Lower lobe of right lung (tissue), 2 donors: ENCODE results near the gene LSM2. TPM values are rescaled to one million over a fixed set of nuclear protein-coding genes. Genes with fewer than 3 reads are reported as not detected.
"Not testable (repeated sequence)": the region's sequence is repeated elsewhere in the genome, so short reads cannot be mapped to it uniquely, and the experiment has no call there.

Experiments
- ATAC-seq, 2 donors: fragments of 200-7000 bp; cut with Tn5 transposase; one replicate each; pipeline ENCODE4 v1.9.1; 2020 to 2022; ENCODE audit warnings: mild to moderate bottlenecking in 2 of 2, moderate library complexity in 2 of 2
- DNase-seq: peaks from one replicate; pipeline ENCODE4 v3.0.0-alpha.2; 2020
- H3K27ac ChIP-seq: fragments of 200-600 bp; one replicate; pipeline ENCODE4 v1.8.0; 2022
- H3K27me3 ChIP-seq: fragments of 200-600 bp; one replicate; pipeline ENCODE4 v1.8.0; 2022; ENCODE audit warnings: low read depth
- H3K36me3 ChIP-seq: fragments of 200-600 bp; one replicate; pipeline ENCODE4 v1.8.0; 2022; ENCODE audit warnings: mild to moderate bottlenecking
- H3K4me1 ChIP-seq: fragments of 200-600 bp; one replicate; pipeline ENCODE4 v1.8.0; 2022
- H3K4me3 ChIP-seq: fragments of 200-600 bp; one replicate; pipeline ENCODE4 v1.8.0; 2022; ENCODE audit warnings: mild to moderate bottlenecking
- H3K9me3 ChIP-seq: fragments of 200-600 bp; one replicate; pipeline ENCODE4 v1.8.0; 2022
- intact Hi-C: fragments of 100-400 bp; cut with DNase I; formaldehyde crosslinking; loops from one replicate; pipeline ENCODE4 v1.11.0; 2022
- total RNA-seq: library from RNA; stranded (reverse); fragmentation: NEBNext Ultra II Directional; extraction: Animal tissue kit (Norgen Biotek cat#: 25700); gene quantifications from one replicate; pipeline ENCODE4 v1.2.1, GENCODE V29; 2021
- TF ChIP-seq, protein P1 (sequence below): fragments of 200-600 bp; IDR thresholded peaks from one replicate; pipeline ENCODE4 v1.8.0; 2022; ENCODE audit warnings: antibody characterized with exemption, mild to moderate bottlenecking
- donor health status: DM: no; HTN: yes; CAD: no; lungs with severe emphysema.

LSM2 gene
- total RNA-seq, 1 donor from 2014 or later = 30.5 TPM

DNA sequence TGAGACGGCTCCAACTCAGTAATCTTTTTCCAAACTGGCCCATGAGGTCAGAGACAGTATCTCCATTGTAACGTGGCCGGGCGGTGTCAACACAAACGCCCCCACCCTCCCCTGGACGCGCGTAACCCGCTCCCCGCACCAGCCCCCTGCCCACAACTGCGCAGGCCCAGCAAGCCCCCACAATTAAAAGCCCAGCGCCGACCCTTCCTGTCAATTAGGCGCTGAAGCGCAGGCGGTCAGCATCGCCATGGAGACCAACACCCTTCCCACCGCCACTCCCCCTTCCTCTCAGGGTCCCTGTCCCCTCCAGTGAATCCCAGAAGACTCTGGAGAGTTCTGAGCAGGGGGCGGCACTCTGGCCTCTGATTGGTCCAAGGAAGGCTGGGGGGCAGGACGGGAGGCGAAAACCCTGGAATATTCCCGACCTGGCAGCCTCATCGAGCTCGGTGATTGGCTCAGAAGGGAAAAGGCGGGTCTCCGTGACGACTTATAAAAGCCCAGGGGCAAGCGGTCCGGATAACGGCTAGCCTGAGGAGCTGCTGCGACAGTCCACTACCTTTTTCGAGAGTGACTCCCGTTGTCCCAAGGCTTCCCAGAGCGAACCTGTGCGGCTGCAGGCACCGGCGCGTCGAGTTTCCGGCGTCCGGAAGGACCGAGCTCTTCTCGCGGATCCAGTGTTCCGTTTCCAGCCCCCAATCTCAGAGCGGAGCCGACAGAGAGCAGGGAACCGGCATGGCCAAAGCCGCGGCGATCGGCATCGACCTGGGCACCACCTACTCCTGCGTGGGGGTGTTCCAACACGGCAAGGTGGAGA lies 8.5 kb upstream of the LSM2 start, which contains the start of the genes HSPA1A and HSPA1L:
TSS of gene HSPA1A (plus strand) at position 519 of the 814 bp plus-strand sequence. CDS start at position 733, 214 bp downstream.
TSS of gene HSPA1L (minus strand) at position 259 of the 814 bp plus-strand sequence. CDS start 3,311 bp downstream, outside the sequence.
- H3K4me1 ChIP-seq = peaks cover 28% of the 10 kb centered on the region
- H3K27me3 ChIP-seq = no peaks in the 10 kb centered on the region
- intact Hi-C loops = no loop called here
- H3K9me3 ChIP-seq = no peaks in the 10 kb centered on the region
- peak within 1 kb of the TSS; percentile 97 for H3K27ac ChIP-seq
- TF ChIP-seq, protein P1, sequence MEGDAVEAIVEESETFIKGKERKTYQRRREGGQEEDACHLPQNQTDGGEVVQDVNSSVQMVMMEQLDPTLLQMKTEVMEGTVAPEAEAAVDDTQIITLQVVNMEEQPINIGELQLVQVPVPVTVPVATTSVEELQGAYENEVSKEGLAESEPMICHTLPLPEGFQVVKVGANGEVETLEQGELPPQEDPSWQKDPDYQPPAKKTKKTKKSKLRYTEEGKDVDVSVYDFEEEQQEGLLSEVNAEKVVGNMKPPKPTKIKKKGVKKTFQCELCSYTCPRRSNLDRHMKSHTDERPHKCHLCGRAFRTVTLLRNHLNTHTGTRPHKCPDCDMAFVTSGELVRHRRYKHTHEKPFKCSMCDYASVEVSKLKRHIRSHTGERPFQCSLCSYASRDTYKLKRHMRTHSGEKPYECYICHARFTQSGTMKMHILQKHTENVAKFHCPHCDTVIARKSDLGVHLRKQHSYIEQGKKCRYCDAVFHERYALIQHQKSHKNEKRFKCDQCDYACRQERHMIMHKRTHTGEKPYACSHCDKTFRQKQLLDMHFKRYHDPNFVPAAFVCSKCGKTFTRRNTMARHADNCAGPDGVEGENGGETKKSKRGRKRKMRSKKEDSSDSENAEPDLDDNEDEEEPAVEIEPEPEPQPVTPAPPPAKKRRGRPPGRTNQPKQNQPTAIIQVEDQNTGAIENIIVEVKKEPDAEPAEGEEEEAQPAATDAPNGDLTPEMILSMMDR = no peak
- H3K4me3 ChIP-seq = peak within 1 kb of the TSS; percentile 64
- ATAC-seq (peak; percentile 90 to 92), DNase-seq (peak; percentile 93)
- no peaks in the 10 kb centered on the region for H3K36me3 ChIP-seq

DNA sequence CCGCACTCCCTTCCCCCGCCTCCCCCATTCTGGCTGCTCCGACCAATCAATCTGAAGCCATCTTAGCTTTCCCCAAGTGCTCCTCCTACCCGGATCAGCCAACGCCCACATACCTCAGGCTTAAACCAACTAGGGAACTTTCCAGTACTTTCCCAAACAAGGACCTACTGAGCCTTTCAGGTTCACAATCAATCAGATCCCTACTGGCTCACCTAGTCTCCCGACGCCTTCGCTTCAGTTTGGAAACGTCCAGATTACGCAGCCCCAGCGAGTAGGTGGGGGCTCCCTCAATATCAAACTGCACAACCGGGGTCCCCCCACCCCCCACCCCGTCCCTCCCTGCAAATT lies 7.9 kb upstream of the LSM2 start:
- Histone ChIP-seq H3K27me3 (no peaks in the 10 kb centered on the region), H3K4me1 (peaks cover 22% of the 10 kb centered on the region), H3K9me3 (no peaks in the 10 kb centered on the region), H3K27ac (peak overlapping the region; percentile 97), H3K4me3 (peak overlapping the region; percentile 64), H3K36me3 (no peaks in the 10 kb centered on the region)
- DNase-seq = peak; percentile 95
- peak; percentile 93 for ATAC-seq
- intact Hi-C loops = no loop called here
- TF ChIP-seq, protein P1 = no peak

DNA sequence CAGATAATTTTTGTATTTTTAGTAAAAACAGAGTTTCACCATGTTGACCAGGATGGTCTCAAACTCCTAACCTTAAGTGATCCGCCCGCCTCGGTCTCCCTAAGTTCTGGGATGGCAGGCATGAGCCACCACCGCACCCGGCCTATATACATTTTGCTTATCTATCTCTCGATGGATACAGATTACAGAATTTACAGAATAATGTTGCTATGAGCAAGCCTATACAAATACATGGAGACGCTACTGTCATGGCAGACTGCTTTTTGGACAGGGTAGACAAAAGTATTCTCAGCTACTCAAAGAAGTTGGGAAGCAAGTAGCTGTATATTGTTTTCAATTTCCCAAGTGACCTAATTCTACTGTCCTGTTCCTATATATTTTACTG lies 6.7 kb upstream of the LSM2 start:
- peaks cover 13% of the 10 kb centered on the region for H3K4me1 ChIP-seq
- H3K27me3 ChIP-seq = no peaks in the 10 kb centered on the region
- H3K36me3 ChIP-seq = no peaks in the 10 kb centered on the region
- peak overlapping the region; percentile 64 for H3K4me3 ChIP-seq
- TF ChIP-seq, protein P1 = no peak
- peak overlapping the region; percentile 97 for H3K27ac ChIP-seq
- intact Hi-C loops = no loop called here
- no peaks in the 10 kb centered on the region for H3K9me3 ChIP-seq
- DNase-seq (peak; percentile 43), ATAC-seq (no peak)

DNA sequence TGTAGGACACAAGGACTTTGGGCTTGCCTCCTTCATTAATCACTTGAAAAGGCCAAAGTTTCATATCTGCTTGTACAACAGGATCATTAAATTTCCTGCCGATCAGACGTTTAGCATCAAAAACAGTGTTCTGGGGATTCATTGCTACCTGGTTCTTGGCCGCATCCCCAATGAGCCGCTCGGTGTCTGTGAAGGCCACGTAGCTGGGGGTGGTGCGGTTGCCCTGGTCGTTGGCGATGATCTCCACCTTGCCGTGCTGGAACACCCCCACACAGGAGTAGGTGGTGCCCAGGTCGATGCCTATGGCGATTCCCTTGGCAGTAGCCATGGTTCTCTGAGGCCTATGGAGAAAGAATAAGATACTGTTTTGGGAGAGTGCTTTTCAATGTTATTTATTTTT lies 4.9 kb upstream of the LSM2 start:
- no peaks in the 10 kb centered on the region for H3K36me3 ChIP-seq
- peaks cover 19% of the 10 kb centered on the region for H3K4me1 ChIP-seq
- H3K27me3 ChIP-seq = no peaks in the 10 kb centered on the region
- no peak overlapping the region for H3K4me3 ChIP-seq
- peak; percentile 24 for DNase-seq
- intact Hi-C loops = no loop called here
- H3K9me3 ChIP-seq = no peaks in the 10 kb centered on the region
- TF ChIP-seq, protein P1 = no peak
- ATAC-seq = no peak
- no peak overlapping the region for H3K27ac ChIP-seq

DNA sequence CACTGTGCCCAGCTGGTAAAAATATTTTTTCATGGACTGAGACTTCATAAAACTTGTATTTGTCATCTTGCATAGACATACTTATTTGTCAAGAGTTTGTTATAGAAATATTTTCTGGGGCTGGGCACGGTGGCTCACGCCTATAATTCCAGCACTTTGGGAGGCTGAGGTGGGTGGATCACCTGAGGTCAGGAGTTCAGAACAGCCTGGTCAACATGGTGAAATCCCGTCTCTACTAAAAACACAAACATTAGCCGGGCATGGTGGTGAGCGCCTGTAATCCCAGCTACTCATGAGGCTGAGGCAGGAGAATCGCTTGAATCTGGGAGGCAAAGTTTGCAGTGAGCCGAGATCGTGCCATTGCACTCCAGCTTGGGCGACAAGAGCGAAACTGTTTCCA lies 1.8 kb upstream of the LSM2 start:
- peaks cover 20% of the 10 kb centered on the region for H3K4me1 ChIP-seq
- peak; percentile 11 for DNase-seq
- H3K27me3 ChIP-seq, H3K9me3 ChIP-seq, ATAC-seq, H3K27ac ChIP-seq, intact Hi-C loops, H3K36me3 ChIP-seq, H3K4me3 ChIP-seq: not testable (repeated sequence)

DNA sequence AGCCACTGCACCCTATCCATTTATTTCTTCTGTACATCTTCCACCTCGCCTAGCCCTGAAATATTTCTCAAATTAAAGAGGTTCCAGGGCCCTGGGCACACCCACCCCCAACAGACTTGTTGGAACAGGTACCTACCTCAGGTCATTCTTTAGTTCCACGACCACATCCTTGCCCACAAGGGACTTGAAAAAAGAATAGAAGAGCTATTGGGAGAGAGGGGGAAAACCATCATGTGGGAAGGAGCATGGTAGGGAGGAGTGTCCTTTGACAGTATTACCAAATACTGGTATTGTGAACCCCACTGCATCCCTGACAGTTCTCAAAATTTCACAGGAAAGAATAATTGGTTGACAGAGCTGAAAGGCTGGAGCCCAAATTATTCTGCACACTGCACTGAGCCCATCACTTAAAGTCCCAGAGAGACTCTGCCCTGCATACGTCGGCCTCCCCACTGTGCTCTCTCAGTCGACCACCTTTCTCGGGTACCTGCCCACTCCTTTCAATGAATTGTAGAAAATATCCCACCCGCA lies 762 bp downstream of the LSM2 start:
- intact Hi-C loops = no loop called here
- H3K9me3 ChIP-seq = no peaks in the 10 kb centered on the region
- peaks cover 24% of the 10 kb centered on the region for H3K36me3 ChIP-seq
- H3K4me3 ChIP-seq = peak overlapping the region; percentile 66
- ATAC-seq (peak in 1 of 2 donors; percentile 22), DNase-seq (peak; percentile 21)
- TF ChIP-seq, protein P1 = no peak
- H3K4me1 ChIP-seq = peaks cover 14% of the 10 kb centered on the region
- H3K27ac ChIP-seq = peak overlapping the region; percentile 91
- H3K27me3 ChIP-seq = no peaks in the 10 kb centered on the region

DNA sequence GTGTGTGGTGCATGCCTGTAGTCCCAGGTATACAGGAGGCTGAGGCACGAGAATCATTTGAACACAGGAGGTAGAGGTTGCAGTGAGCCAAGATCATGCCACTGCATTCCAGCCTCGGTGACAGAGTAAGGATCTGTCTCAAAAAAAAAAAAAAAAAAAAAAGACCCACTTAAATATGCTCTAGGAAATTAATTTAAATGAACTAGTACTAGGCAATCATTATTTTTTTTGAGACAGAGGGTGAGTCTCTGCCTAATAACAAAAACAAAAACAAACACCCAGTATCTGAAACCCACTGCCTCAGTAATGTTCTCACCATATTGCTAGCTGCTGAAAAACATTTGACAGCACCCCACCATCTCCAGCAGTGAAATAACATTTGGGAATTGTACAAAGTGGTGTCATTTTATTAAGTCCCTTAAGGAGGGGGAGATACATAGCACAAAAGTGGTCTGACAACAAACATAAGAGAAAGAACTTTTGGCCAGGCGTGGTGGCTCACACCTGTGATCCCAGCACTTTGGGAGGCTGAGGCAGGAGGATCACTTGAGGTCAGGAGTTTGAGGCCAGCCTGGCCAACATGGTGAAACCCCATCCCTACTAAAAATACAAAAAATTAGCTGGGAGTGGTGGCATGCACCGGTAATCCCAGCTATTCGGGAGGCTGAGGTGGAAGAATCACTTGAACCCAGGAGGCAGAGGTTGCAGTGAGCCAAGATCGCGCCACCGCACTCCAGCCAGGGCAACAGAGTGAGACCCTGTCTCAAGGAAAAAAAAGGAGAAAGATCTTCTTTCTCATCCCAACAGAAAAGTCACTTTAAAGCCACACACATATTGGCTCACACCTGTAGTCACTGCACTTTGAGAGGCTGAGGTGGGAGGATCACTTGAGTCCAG lies 5.5 kb downstream of the LSM2 start:
- H3K27me3 ChIP-seq, intact Hi-C loops, H3K4me1 ChIP-seq, H3K4me3 ChIP-seq, ATAC-seq, H3K9me3 ChIP-seq, H3K27ac ChIP-seq: not testable (repeated sequence)
- DNase-seq = peak; percentile 15
- H3K36me3 ChIP-seq = peaks cover 29% of the 10 kb centered on the region
